GM12878 (cell line): ENCODE results near the gene HASPIN.

Source experiments
- MTA3 ChIP-seq: IDR thresholded peaks from 2 replicates; pipeline ENCODE4 v1.6.1; 2012; ENCODE audit warnings: low read length, inconsistent platforms, borderline replicate concordance
- RELA ChIP-seq: fragments of 450-650 bp; IDR thresholded peaks from 2 replicates; pipeline ENCODE4 v1.8.0; 2014; ENCODE audit warnings: borderline replicate concordance; ENCODE audit not compliant: partially characterized antibody
- SP1 ChIP-seq: IDR thresholded peaks from one replicate; pipeline ENCODE4 v1.6.1; 2011; ENCODE audit warnings: low read depth, low read length
- TAF1 ChIP-seq: IDR thresholded peaks from 2 replicates; pipeline ENCODE4 v1.6.1; 2011; ENCODE audit warnings: mild to moderate bottlenecking, low read depth, low read length, borderline replicate concordance
- ZBED1 ChIP-seq: IDR thresholded peaks from 2 replicates; pipeline ENCODE4 v1.6.1; 2016; ENCODE audit warnings: borderline replicate concordance
- TF ChIP-seq, protein P1 (sequence below): IDR thresholded peaks from 2 replicates; pipeline ENCODE4 v1.6.1; 2012; ENCODE audit warnings: low read depth, low read length, improper control_type of control experiment
- TF ChIP-seq, protein P2 (sequence below): IDR thresholded peaks from 2 replicates; pipeline ENCODE4 v1.6.1; 2012; ENCODE audit warnings: mild to moderate bottlenecking, low read depth, low read length
- TF ChIP-seq, protein P3 (sequence below): fragments of 450-650 bp; IDR thresholded peaks from 2 replicates; pipeline ENCODE4 v1.6.1; 2017; ENCODE audit warnings: mild to moderate bottlenecking, moderate library complexity

DNA sequence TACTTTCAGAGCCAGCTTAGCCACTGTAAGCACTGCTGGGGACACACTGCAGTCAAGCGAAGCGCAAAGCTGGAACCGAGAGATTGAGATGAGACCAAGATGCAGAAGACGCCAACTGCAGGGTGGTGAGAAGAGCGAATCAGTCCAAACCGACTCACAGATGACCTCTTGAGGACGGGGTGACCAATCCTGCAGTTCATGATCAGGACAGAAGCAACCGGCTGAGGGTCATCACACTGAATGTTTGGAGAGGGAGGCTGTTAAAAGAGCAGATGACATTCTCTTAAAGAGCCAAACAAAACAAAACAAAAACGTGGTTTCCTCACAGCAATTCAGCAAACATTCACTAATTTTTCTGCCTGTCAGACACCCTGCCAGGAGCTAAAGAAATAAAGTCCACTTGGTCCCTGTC, 8.5 kb downstream of the HASPIN start:
- TF ChIP-seq RELA (no peak), MTA3 (no peak), TAF1 (no peak), SP1 (no peak), ZBED1 (no peak)
- TF ChIP-seq, protein P1, sequence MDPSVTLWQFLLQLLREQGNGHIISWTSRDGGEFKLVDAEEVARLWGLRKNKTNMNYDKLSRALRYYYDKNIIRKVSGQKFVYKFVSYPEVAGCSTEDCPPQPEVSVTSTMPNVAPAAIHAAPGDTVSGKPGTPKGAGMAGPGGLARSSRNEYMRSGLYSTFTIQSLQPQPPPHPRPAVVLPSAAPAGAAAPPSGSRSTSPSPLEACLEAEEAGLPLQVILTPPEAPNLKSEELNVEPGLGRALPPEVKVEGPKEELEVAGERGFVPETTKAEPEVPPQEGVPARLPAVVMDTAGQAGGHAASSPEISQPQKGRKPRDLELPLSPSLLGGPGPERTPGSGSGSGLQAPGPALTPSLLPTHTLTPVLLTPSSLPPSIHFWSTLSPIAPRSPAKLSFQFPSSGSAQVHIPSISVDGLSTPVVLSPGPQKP: no peak
- TF ChIP-seq, protein P2, sequence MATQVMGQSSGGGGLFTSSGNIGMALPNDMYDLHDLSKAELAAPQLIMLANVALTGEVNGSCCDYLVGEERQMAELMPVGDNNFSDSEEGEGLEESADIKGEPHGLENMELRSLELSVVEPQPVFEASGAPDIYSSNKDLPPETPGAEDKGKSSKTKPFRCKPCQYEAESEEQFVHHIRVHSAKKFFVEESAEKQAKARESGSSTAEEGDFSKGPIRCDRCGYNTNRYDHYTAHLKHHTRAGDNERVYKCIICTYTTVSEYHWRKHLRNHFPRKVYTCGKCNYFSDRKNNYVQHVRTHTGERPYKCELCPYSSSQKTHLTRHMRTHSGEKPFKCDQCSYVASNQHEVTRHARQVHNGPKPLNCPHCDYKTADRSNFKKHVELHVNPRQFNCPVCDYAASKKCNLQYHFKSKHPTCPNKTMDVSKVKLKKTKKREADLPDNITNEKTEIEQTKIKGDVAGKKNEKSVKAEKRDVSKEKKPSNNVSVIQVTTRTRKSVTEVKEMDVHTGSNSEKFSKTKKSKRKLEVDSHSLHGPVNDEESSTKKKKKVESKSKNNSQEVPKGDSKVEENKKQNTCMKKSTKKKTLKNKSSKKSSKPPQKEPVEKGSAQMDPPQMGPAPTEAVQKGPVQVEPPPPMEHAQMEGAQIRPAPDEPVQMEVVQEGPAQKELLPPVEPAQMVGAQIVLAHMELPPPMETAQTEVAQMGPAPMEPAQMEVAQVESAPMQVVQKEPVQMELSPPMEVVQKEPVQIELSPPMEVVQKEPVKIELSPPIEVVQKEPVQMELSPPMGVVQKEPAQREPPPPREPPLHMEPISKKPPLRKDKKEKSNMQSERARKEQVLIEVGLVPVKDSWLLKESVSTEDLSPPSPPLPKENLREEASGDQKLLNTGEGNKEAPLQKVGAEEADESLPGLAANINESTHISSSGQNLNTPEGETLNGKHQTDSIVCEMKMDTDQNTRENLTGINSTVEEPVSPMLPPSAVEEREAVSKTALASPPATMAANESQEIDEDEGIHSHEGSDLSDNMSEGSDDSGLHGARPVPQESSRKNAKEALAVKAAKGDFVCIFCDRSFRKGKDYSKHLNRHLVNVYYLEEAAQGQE: no peak
- TF ChIP-seq, protein P3, sequence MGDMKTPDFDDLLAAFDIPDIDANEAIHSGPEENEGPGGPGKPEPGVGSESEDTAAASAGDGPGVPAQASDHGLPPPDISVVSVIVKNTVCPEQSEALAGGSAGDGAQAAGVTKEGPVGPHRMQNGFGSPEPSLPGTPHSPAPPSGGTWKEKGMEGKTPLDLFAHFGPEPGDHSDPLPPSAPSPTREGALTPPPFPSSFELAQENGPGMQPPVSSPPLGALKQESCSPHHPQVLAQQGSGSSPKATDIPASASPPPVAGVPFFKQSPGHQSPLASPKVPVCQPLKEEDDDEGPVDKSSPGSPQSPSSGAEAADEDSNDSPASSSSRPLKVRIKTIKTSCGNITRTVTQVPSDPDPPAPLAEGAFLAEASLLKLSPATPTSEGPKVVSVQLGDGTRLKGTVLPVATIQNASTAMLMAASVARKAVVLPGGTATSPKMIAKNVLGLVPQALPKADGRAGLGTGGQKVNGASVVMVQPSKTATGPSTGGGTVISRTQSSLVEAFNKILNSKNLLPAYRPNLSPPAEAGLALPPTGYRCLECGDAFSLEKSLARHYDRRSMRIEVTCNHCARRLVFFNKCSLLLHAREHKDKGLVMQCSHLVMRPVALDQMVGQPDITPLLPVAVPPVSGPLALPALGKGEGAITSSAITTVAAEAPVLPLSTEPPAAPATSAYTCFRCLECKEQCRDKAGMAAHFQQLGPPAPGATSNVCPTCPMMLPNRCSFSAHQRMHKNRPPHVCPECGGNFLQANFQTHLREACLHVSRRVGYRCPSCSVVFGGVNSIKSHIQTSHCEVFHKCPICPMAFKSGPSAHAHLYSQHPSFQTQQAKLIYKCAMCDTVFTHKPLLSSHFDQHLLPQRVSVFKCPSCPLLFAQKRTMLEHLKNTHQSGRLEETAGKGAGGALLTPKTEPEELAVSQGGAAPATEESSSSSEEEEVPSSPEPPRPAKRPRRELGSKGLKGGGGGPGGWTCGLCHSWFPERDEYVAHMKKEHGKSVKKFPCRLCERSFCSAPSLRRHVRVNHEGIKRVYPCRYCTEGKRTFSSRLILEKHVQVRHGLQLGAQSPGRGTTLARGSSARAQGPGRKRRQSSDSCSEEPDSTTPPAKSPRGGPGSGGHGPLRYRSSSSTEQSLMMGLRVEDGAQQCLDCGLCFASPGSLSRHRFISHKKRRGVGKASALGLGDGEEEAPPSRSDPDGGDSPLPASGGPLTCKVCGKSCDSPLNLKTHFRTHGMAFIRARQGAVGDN: no peak
